ENCODE measurements around the gene PRSS21.

The PRSS21 gene

GRCh38 chr16:2819179-2819938 is 2.3 kb downstream of the PRSS21 start:
- TF ChIP-seq CTCF (IDR thresholded peaks at IDR 0.05; ENCODE audit: low read depth, low read length), result no peak
- DNase-seq (ENCODE audit: extremely low read depth, low read depth), result no peak

- DNase-seq (ENCODE audit: extremely low read depth, low read depth), result no peak
These were observed 3.1 kb downstream of the PRSS21 start for GRCh38 chr16:2819939-2820835.

GRCh38 chr16:2820836-2821486 is 3.9 kb downstream of the PRSS21 start:
- no peak for DNase-seq (ENCODE audit: extremely low read depth, low read depth)
- no peak for TF ChIP-seq CTCF (IDR thresholded peaks at IDR 0.05; ENCODE audit: low read depth, low read length)

More at GRCh38 chr16:2819939-2820835, 3.1 kb downstream of the PRSS21 start:
- TF ChIP-seq CTCF (IDR thresholded peaks at IDR 0.05; ENCODE audit: low read depth, low read length), result no peak

GRCh38 chr16:2821487-2822157 is 4.6 kb downstream of the PRSS21 start:
- DNase-seq (ENCODE audit: extremely low read depth, low read depth), result no peak
- TF ChIP-seq CTCF (IDR thresholded peaks at IDR 0.05; ENCODE audit: low read depth, low read length), result no peak

GRCh38 chr16:2822158-2822495 is 5.1 kb downstream of the PRSS21 start:
- TF ChIP-seq CTCF (IDR thresholded peaks at IDR 0.05; ENCODE audit: low read depth, low read length), result no peak
- DNase-seq (ENCODE audit: extremely low read depth, low read depth), result no peak

- no peak for TF ChIP-seq CTCF (IDR thresholded peaks at IDR 0.05; ENCODE audit: low read depth, low read length)
- DNase-seq (ENCODE audit: extremely low read depth, low read depth), result no peak
These were observed 5.5 kb downstream of the PRSS21 start for GRCh38 chr16:2822496-2822895.
